MM.1S (cell line): ENCODE results near the gene SVEP1.
A peak's percentile ranks its signal among the peaks of the same experiment; 100 is the strongest.

Source experiments
- DNase-seq: peaks from one replicate; pipeline ENCODE4 v3.0.0-alpha.2; 2015
- H2AFZ ChIP-seq: fragments of 300-600 bp; sonication (generic); 2 replicates; pipeline ENCODE4 v1.6.0; 2016; ENCODE audit warnings: antibody characterized with exemption, low read length
- H3F3A ChIP-seq: fragments of 300-600 bp; sonication (generic); 2 replicates; pipeline ENCODE4 v1.6.1; 2016; ENCODE audit warnings: mild to moderate bottlenecking, antibody characterized with exemption, low read length, moderate library complexity, mixed read lengths; ENCODE audit not compliant: insufficient read depth
- H3K27ac ChIP-seq: fragments of 300-600 bp; sonication (generic); 2 replicates; pipeline ENCODE4 v1.5.1; 2016; ENCODE audit warnings: mild to moderate bottlenecking, low read length
- H3K27me3 ChIP-seq: fragments of 300-600 bp; sonication (generic); replicated peaks from 2 replicates; pipeline ENCODE4 v1.6.0; 2016; ENCODE audit warnings: low read length; ENCODE audit not compliant: insufficient read depth
- H3K36me3 ChIP-seq: fragments of 300-600 bp; sonication (generic); replicated peaks from 2 replicates; pipeline ENCODE4 v1.6.1; 2016; ENCODE audit warnings: mild to moderate bottlenecking, low read length, mixed read lengths; ENCODE audit not compliant: insufficient read depth
- H3K4me1 ChIP-seq: fragments of 300-600 bp; sonication (generic); 2 replicates; pipeline ENCODE4 v1.6.1; 2016; ENCODE audit warnings: low read length, mixed read lengths
- H3K4me2 ChIP-seq: fragments of 300-600 bp; sonication (generic); 2 replicates; pipeline ENCODE4 v1.6.0; 2016; ENCODE audit warnings: low read depth, low read length
- H3K4me3 ChIP-seq: fragments of 300-600 bp; sonication (generic); 2 replicates; pipeline ENCODE4 v1.5.1; 2016; ENCODE audit warnings: low read length, mixed read lengths
- H3K79me2 ChIP-seq: fragments of 300-600 bp; sonication (generic); 2 replicates; pipeline ENCODE4 v1.6.1; 2016; ENCODE audit warnings: mixed run types, low read length, mixed read lengths
- H3K9ac ChIP-seq: fragments of 300-600 bp; sonication (generic); 2 replicates; pipeline ENCODE4 v1.6.1; 2016; ENCODE audit warnings: low read length, mixed read lengths
- H3K9me2 ChIP-seq: fragments of 300-600 bp; sonication (generic); replicated peaks from 2 replicates; pipeline ENCODE4 v1.6.1; 2016; ENCODE audit warnings: mild to moderate bottlenecking, low read length, mixed read lengths; ENCODE audit not compliant: insufficient read depth
- H3K9me3 ChIP-seq: fragments of 300-600 bp; sonication (generic); replicated peaks from 2 replicates; pipeline ENCODE4 v1.6.1; 2016; ENCODE audit warnings: mild to moderate bottlenecking, low read length, mixed read lengths; ENCODE audit not compliant: insufficient read depth
- H4K20me1 ChIP-seq: fragments of 300-600 bp; sonication (generic); 2 replicates; pipeline ENCODE4 v1.6.1; 2016; ENCODE audit warnings: mild to moderate bottlenecking, low read length, moderate library complexity, mixed read lengths; ENCODE audit not compliant: insufficient read depth
- CTCF ChIP-seq: fragments of 300-600 bp; sonication (generic); IDR thresholded peaks from 2 replicates; pipeline ENCODE4 v1.5.1; 2016; ENCODE audit warnings: antibody characterized with exemption, low read length, mixed read lengths
- EZH2 ChIP-seq: fragments of 300-600 bp; sonication (generic); optimal IDR thresholded peaks from 2 replicates; pipeline ENCODE3; 2017; ENCODE audit warnings: low read depth, mild to moderate bottlenecking, antibody characterized with exemption, low read length, mixed read lengths
- EZH2phosphoT487 ChIP-seq: fragments of 300-600 bp; sonication (generic); IDR thresholded peaks from 2 replicates; pipeline ENCODE4 v1.6.1; 2018; ENCODE audit warnings: antibody characterized with exemption, low read length

Gene SVEP1

GRCh38 chr9:110429453-110429852 is 150.1 kb downstream of the SVEP1 start:
- H3K9me2 ChIP-seq, result no peaks in the 10 kb centered on the region; the same call in 1 of the 2 replicates
- H3K9ac ChIP-seq, result no peak overlapping the region
- no peaks in the 10 kb centered on the region for H3K4me1 ChIP-seq
- no peaks in the 10 kb centered on the region for H3K9me3 ChIP-seq
- H3F3A ChIP-seq, result no peaks in the 10 kb centered on the region
- H3K27me3 ChIP-seq, result no peaks in the 10 kb centered on the region
- no peak overlapping the region for H2AFZ ChIP-seq
- H3K4me2 ChIP-seq, result no peak overlapping the region
- H3K36me3 ChIP-seq, result no peaks in the 10 kb centered on the region
- TF ChIP-seq EZH2 (no peak), CTCF (0 out of 2 replicates have a peak, but pooled peaks have one; percentile 4)
- DNase-seq, result no peak
- H4K20me1 ChIP-seq, result no peaks in the 10 kb centered on the region
- H3K27ac ChIP-seq, result no peak overlapping the region
- no peak overlapping the region for H3K4me3 ChIP-seq
- no peaks in the 10 kb centered on the region for H3K79me2 ChIP-seq

GRCh38 chr9:110427497-110428104 is 151.9 kb downstream of the SVEP1 start:
- Histone ChIP-seq H4K20me1 (no peaks in the 10 kb centered on the region), H3K4me2 (no peak overlapping the region), H3F3A (no peaks in the 10 kb centered on the region), H3K9ac (no peak overlapping the region), H2AFZ (peak overlapping the region; percentile 13; the same call in 1 of the 2 replicates), H3K36me3 (no peaks in the 10 kb centered on the region), H3K4me1 (no peaks in the 10 kb centered on the region), H3K27me3 (no peaks in the 10 kb centered on the region), H3K9me3 (no peaks in the 10 kb centered on the region), H3K79me2 (no peaks in the 10 kb centered on the region), H3K4me3 (no peak overlapping the region), H3K27ac (no peak overlapping the region), H3K9me2 (no peaks in the 10 kb centered on the region; the same call in 1 of the 2 replicates)
- TF ChIP-seq CTCF (peak; percentile 87), EZH2 (no peak)
- peak; percentile 62 for DNase-seq

GRCh38 chr9:110426052-110426709 is 153.4 kb downstream of the SVEP1 start:
- TF ChIP-seq CTCF (peak; percentile 38), EZH2phosphoT487 (no peak)
- no peaks in the 10 kb centered on the region for H3F3A ChIP-seq
- H3K79me2 ChIP-seq, result no peaks in the 10 kb centered on the region
- DNase-seq, result no peak
- no peak overlapping the region for H3K9ac ChIP-seq
- H3K4me1 ChIP-seq, result no peaks in the 10 kb centered on the region
- H4K20me1 ChIP-seq, result no peaks in the 10 kb centered on the region
- H3K4me3 ChIP-seq, result no peak overlapping the region
- no peaks in the 10 kb centered on the region for H3K27me3 ChIP-seq
- no peaks in the 10 kb centered on the region for H3K9me2 ChIP-seq
- no peaks in the 10 kb centered on the region for H3K36me3 ChIP-seq
- H3K9me3 ChIP-seq, result no peaks in the 10 kb centered on the region
- H3K27ac ChIP-seq, result no peak overlapping the region
- H2AFZ ChIP-seq, result no peak overlapping the region
- H3K4me2 ChIP-seq, result no peak overlapping the region
